Measurements from ENCODE around the gene ARHGEF12.

Gene ARHGEF12

DNA sequence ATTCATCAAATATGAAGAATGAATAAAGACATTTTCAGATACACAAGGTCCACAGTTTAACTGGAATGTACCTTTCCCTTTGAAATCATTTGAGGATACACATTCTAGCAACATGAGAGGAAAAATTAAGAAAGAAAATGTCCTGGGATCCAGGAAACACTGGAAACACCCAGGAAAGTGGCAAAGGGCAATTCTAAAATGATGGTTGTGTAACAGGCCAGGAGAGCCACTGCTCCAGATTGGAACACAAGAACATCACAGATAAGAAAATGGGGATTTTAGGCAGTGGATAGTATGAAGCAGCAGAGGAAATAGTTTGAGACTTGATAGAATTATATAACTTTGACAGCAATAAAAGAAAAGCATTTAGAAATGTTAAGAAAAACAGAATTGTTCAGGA, 119.3 kb downstream of the ARHGEF12 start:
- no peaks in the 10 kb centered on the region for H3K4me1 ChIP-seq (ENCODE audit: control insufficient read depth, insufficient read depth, low read length)
- no peak for DNase-seq (ENCODE audit: low read depth, low spot score)
- no peak overlapping the region for H3K27ac ChIP-seq (ENCODE audit: low read length)
- no peak overlapping the region for H3K4me3 ChIP-seq (ENCODE audit: low read length)
- no peaks in the 10 kb centered on the region for H3K9me3 ChIP-seq (ENCODE audit: control insufficient read depth, insufficient read depth, low read length)
- H3K27me3 ChIP-seq (ENCODE audit: control insufficient read depth, insufficient read depth, low read length): no peaks in the 10 kb centered on the region
- 0 out of 2 replicates have a peak, but pooled peaks cover 2% of the 10 kb centered on the region for H3K36me3 ChIP-seq (ENCODE audit: control insufficient read depth, insufficient read depth, low read length)

GRCh38 chr11:120457996-120458395, 121.8 kb downstream of the ARHGEF12 start:
- H3K4me3 ChIP-seq (ENCODE audit: low read length): no peak overlapping the region
- DNase-seq (ENCODE audit: low read depth, low spot score): no peak
- H3K27me3 ChIP-seq (ENCODE audit: control insufficient read depth, insufficient read depth, low read length): no peaks in the 10 kb centered on the region
- peaks cover 2% of the 10 kb centered on the region; the same call in 1 of the 2 replicates for H3K36me3 ChIP-seq (ENCODE audit: control insufficient read depth, insufficient read depth, low read length)
- no CpG with 5 or more reads among the region's 1 CpG for WGBS (ENCODE audit: insufficient coverage, insufficient read length)
- no peaks in the 10 kb centered on the region for H3K4me1 ChIP-seq (ENCODE audit: control insufficient read depth, insufficient read depth, low read length)
- no peak overlapping the region for H3K27ac ChIP-seq (ENCODE audit: low read length)
- no peaks in the 10 kb centered on the region for H3K9me3 ChIP-seq (ENCODE audit: control insufficient read depth, insufficient read depth, low read length)

DNA sequence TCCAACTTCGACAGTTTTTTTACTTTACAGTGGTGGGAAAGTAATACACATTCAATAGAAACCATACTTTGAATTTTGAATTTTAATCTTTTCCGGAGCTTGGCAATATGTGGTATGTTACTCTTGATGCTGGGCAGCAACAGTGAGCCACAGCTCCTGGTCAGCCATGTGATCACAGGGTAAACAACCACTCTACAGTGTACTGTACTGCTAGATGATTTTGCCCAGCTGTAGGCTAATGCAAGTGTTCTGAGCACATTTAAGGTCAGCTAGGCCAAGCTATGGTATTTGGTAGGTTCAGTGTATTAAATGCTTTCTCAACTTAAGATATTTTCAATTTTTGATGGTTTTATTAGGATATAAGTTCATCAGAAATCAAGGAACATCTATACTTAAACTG, 126.6 kb downstream of the ARHGEF12 start:
- Histone ChIP-seq H3K27ac (ENCODE audit: low read length) (no peak overlapping the region), H3K4me3 (ENCODE audit: low read length) (no peak overlapping the region), H3K36me3 (ENCODE audit: control insufficient read depth, insufficient read depth, low read length) (peaks cover 2% of the 10 kb centered on the region; the same call in 1 of the 2 replicates), H3K9me3 (ENCODE audit: control insufficient read depth, insufficient read depth, low read length) (no peaks in the 10 kb centered on the region), H3K4me1 (ENCODE audit: control insufficient read depth, insufficient read depth, low read length) (no peaks in the 10 kb centered on the region), H3K27me3 (ENCODE audit: control insufficient read depth, insufficient read depth, low read length) (no peaks in the 10 kb centered on the region)
- no peak for DNase-seq (ENCODE audit: low read depth, low spot score)
- no CpG with 5 or more reads among the region's 2 CpGs for WGBS (ENCODE audit: insufficient coverage, insufficient read length)

- WGBS (ENCODE audit: insufficient coverage, insufficient read length): no CpG with 5 or more reads among the region's 6 CpGs
Measured at GRCh38 chr11:120465921-120466534, 129.8 kb downstream of the ARHGEF12 start.

GRCh38 chr11:120467627-120468026, 131.4 kb downstream of the ARHGEF12 start:
- no peaks in the 10 kb centered on the region for H3K4me1 ChIP-seq (ENCODE audit: control insufficient read depth, insufficient read depth, low read length)
- no CpG with 5 or more reads among the region's 6 CpGs for WGBS (ENCODE audit: insufficient coverage, insufficient read length)
- no peak for DNase-seq (ENCODE audit: low read depth, low spot score)
- no peaks in the 10 kb centered on the region for H3K36me3 ChIP-seq (ENCODE audit: control insufficient read depth, insufficient read depth, low read length)
- H3K4me3 ChIP-seq (ENCODE audit: low read length): no peak overlapping the region
- H3K9me3 ChIP-seq (ENCODE audit: control insufficient read depth, insufficient read depth, low read length): no peaks in the 10 kb centered on the region
- no peaks in the 10 kb centered on the region for H3K27me3 ChIP-seq (ENCODE audit: control insufficient read depth, insufficient read depth, low read length)
- no peak overlapping the region for H3K27ac ChIP-seq (ENCODE audit: low read length)

More at GRCh38 chr11:120465921-120466534, 129.8 kb downstream of the ARHGEF12 start:
- DNase-seq (ENCODE audit: low read depth, low spot score): no peak
- Histone ChIP-seq H3K36me3 (ENCODE audit: control insufficient read depth, insufficient read depth, low read length) (no peaks in the 10 kb centered on the region; the same call in 1 of the 2 replicates), H3K9me3 (ENCODE audit: control insufficient read depth, insufficient read depth, low read length) (no peaks in the 10 kb centered on the region), H3K27me3 (ENCODE audit: control insufficient read depth, insufficient read depth, low read length) (no peaks in the 10 kb centered on the region), H3K27ac (ENCODE audit: low read length) (no peak overlapping the region), H3K4me3 (ENCODE audit: low read length) (no peak overlapping the region), H3K4me1 (ENCODE audit: control insufficient read depth, insufficient read depth, low read length) (no peaks in the 10 kb centered on the region)

DNA sequence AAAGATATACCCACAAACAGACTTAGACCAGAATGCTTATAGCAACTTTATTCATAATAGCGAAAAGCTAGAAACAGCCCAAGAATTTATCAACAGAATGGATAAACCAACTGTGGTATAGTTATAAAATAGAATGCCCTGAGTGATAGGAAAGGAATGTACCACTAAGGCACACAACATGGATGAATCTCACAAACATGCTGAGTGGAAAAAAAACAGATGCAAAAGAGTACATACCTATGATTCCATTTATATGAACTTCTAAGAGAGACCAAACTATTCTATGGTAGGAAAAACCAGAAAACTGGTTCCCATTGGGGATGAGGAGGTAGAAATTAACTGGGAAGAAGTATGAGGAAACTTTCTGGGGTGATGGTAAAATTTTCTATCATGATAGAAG, 134.9 kb downstream of the ARHGEF12 start:
- Histone ChIP-seq H3K36me3 (ENCODE audit: control insufficient read depth, insufficient read depth, low read length) (no peaks in the 10 kb centered on the region), H3K9me3 (ENCODE audit: control insufficient read depth, insufficient read depth, low read length) (no peaks in the 10 kb centered on the region), H3K4me1 (ENCODE audit: control insufficient read depth, insufficient read depth, low read length) (no peaks in the 10 kb centered on the region), H3K27me3 (ENCODE audit: control insufficient read depth, insufficient read depth, low read length) (no peaks in the 10 kb centered on the region), H3K4me3 (ENCODE audit: low read length) (no peak overlapping the region), H3K27ac (ENCODE audit: low read length) (no peak overlapping the region)
- DNase-seq (ENCODE audit: low read depth, low spot score): no peak
- WGBS (ENCODE audit: insufficient coverage, insufficient read length): no CpG with 5 or more reads among the region's 1 CpG

DNA sequence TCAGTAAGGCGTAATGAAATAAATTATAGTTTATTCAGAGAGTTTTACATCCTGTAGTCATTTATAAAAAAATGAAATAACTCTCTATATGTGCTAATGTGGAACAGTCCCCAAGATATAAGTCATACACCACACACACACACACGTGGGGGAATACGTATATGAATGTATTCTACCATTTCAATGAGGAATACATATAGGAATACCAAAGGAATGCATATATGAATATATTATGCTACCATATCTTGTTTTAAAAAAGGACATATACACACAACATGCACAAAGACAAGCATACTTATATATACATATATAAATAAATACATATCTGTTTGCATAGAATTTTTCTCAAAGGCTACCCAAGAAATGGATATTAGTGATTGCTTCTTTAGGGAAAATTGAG, 135.8 kb downstream of the ARHGEF12 start:
- WGBS (ENCODE audit: insufficient coverage, insufficient read length): no CpG with 5 or more reads among the region's 3 CpGs
- no peak overlapping the region for H3K4me3 ChIP-seq (ENCODE audit: low read length)
- H3K4me1 ChIP-seq (ENCODE audit: control insufficient read depth, insufficient read depth, low read length): no peaks in the 10 kb centered on the region
- no peaks in the 10 kb centered on the region for H3K27me3 ChIP-seq (ENCODE audit: control insufficient read depth, insufficient read depth, low read length)
- H3K9me3 ChIP-seq (ENCODE audit: control insufficient read depth, insufficient read depth, low read length): no peaks in the 10 kb centered on the region
- DNase-seq (ENCODE audit: low read depth, low spot score): no peak
- H3K27ac ChIP-seq (ENCODE audit: low read length): no peak overlapping the region
- H3K36me3 ChIP-seq (ENCODE audit: control insufficient read depth, insufficient read depth, low read length): no peaks in the 10 kb centered on the region

GRCh38 chr11:120473503-120473902, 137.3 kb downstream of the ARHGEF12 start:
- H3K36me3 ChIP-seq (ENCODE audit: control insufficient read depth, insufficient read depth, low read length): peaks cover 2% of the 10 kb centered on the region; the same call in 1 of the 2 replicates

GRCh38 chr11:120482149-120482548, 145.9 kb downstream of the ARHGEF12 start:
- no CpG with 5 or more reads among the region's 6 CpGs for WGBS (ENCODE audit: insufficient coverage, insufficient read length)
- no peaks in the 10 kb centered on the region for H3K9me3 ChIP-seq (ENCODE audit: control insufficient read depth, insufficient read depth, low read length)
- peaks cover 6% of the 10 kb centered on the region; the same call in 1 of the 2 replicates for H3K36me3 ChIP-seq (ENCODE audit: control insufficient read depth, insufficient read depth, low read length)
- no peak overlapping the region for H3K27ac ChIP-seq (ENCODE audit: low read length)
- no peaks in the 10 kb centered on the region for H3K27me3 ChIP-seq (ENCODE audit: control insufficient read depth, insufficient read depth, low read length)
- H3K4me3 ChIP-seq (ENCODE audit: low read length): no peak overlapping the region
- DNase-seq (ENCODE audit: low read depth, low spot score): no peak
- no peaks in the 10 kb centered on the region for H3K4me1 ChIP-seq (ENCODE audit: control insufficient read depth, insufficient read depth, low read length)

More at GRCh38 chr11:120473503-120473902, 137.3 kb downstream of the ARHGEF12 start:
- no peaks in the 10 kb centered on the region for H3K27me3 ChIP-seq (ENCODE audit: control insufficient read depth, insufficient read depth, low read length)
- no peaks in the 10 kb centered on the region for H3K9me3 ChIP-seq (ENCODE audit: control insufficient read depth, insufficient read depth, low read length)
- no peak overlapping the region for H3K4me3 ChIP-seq (ENCODE audit: low read length)
- H3K4me1 ChIP-seq (ENCODE audit: control insufficient read depth, insufficient read depth, low read length): no peaks in the 10 kb centered on the region
- no peak for DNase-seq (ENCODE audit: low read depth, low spot score)
- no peak overlapping the region for H3K27ac ChIP-seq (ENCODE audit: low read length)
- no CpG with 5 or more reads among the region's 3 CpGs for WGBS (ENCODE audit: insufficient coverage, insufficient read length)

DNA sequence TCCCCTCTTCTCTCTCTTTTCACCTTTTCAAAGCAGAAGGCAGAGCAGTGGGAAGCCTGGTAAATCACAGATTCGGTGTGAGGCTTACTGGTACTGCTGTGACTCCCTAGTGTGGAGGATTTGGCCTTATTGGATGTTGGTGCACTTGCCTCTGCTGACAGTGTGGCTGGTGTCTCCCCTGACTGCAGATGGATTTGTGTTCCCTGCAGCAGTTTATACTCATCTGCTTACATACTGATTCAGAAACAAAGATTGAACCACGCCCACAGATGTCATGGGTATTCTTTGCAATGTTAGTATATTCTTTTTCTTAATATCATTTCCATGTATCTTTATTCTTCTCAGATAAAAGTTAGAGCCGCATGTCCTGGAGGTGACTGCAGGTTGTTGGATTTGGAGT, 148.5 kb downstream of the ARHGEF12 start:
- Histone ChIP-seq H3K27me3 (ENCODE audit: control insufficient read depth, insufficient read depth, low read length) (no peaks in the 10 kb centered on the region), H3K27ac (ENCODE audit: low read length) (no peak overlapping the region), H3K9me3 (ENCODE audit: control insufficient read depth, insufficient read depth, low read length) (no peaks in the 10 kb centered on the region), H3K36me3 (ENCODE audit: control insufficient read depth, insufficient read depth, low read length) (peaks cover 4% of the 10 kb centered on the region; the same call in 1 of the 2 replicates), H3K4me1 (ENCODE audit: control insufficient read depth, insufficient read depth, low read length) (no peaks in the 10 kb centered on the region), H3K4me3 (ENCODE audit: low read length) (no peak overlapping the region)
- no peak for DNase-seq (ENCODE audit: low read depth, low spot score)
- WGBS (ENCODE audit: insufficient coverage, insufficient read length): no CpG with 5 or more reads among the region's 3 CpGs

DNA sequence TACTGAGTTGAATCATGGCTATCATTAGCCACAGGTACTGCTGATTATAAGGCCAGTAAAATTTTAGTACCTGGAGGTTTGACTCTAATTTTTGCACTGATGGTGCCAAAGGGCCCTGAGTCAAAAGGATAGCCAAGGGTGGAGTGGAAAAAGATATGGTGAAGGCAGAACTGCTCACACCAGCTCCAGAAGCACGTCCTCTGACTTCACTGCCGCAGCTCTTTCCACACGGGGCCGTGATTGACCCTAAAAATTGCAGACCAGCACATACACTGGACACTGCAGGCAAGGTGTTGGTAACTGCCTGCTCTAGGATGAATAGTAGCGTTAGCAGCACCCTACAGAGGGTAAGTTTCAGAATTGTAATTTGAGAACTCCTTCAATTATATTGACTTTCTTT, 149.9 kb downstream of the ARHGEF12 start:
- Histone ChIP-seq H3K27ac (ENCODE audit: low read length) (no peak overlapping the region), H3K4me3 (ENCODE audit: low read length) (no peak overlapping the region), H3K36me3 (ENCODE audit: control insufficient read depth, insufficient read depth, low read length) (peaks cover 3% of the 10 kb centered on the region; the same call in 1 of the 2 replicates), H3K27me3 (ENCODE audit: control insufficient read depth, insufficient read depth, low read length) (no peaks in the 10 kb centered on the region), H3K9me3 (ENCODE audit: control insufficient read depth, insufficient read depth, low read length) (no peaks in the 10 kb centered on the region), H3K4me1 (ENCODE audit: control insufficient read depth, insufficient read depth, low read length) (no peaks in the 10 kb centered on the region)
- no peak for DNase-seq (ENCODE audit: low read depth, low spot score)
- no CpG with 5 or more reads among the region's 5 CpGs for WGBS (ENCODE audit: insufficient coverage, insufficient read length)

Data from iPS DF 6.9 (cell line).